NT2/D1 (cell line): ENCODE results near the gene SGPP1.

Source experiments
- YY1 ChIP-seq: IDR thresholded peaks from 2 replicates; pipeline ENCODE4 v1.6.1; 2011; ENCODE audit not compliant: insufficient read length, insufficient read depth
- ZNF274 ChIP-seq: IDR thresholded peaks from 2 replicates; pipeline ENCODE4 v1.6.1; 2011; ENCODE audit warnings: mild to moderate bottlenecking, low read depth, low read length

- no peak for TF ChIP-seq ZNF274
- TF ChIP-seq YY1 = no peak
These were observed 40.9 kb downstream of the SGPP1 start for GRCh38 chr14:63686926-63687325.
